ENCODE results near the gene ARHGEF1. TPM values are rescaled to one million over a fixed set of nuclear protein-coding genes. Genes with fewer than 3 reads are reported as not detected.
A peak's percentile ranks its signal among the peaks of the same experiment; 100 is the strongest.

The ARHGEF1 gene
- total RNA-seq, 1 donor from 2014 or later: 69.9 TPM

DNA sequence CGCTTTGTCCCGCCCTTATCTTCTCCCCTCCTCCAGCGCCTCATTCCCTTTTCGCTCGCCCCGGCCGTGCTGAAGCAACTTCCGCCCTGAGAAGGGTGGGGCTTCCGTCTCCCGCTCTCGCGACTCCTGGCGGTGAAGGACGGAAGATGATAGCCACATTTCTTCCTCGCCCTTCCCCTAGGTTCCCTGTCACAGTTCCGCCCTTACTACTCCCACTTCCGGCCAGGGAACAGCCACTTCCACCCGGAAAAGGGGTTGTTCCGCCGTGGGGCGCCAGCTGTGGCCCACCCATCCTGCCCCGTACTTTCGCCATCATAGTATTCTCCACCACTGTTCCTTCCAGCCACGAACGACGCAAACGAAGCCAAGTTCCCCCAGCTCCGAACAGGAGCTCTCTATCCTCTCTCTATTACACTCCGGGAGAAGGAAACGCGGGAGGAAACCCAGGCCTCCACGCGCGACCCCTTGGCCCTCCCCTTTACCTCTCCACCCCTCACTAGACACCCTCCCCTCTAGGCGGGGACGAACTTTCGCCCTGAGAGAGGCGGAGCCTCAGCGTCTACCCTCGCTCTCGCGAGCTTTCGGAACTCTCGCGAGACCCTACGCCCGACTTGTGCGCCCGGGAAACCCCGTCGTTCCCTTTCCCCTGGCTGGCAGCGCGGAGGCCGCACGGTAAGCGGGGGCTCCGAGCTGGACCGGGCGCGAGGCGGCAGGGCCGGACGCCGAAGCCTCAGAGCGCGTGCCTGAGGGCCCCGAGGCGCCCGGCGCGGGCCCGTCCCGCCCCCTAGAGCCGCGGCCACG, 23.2 kb upstream of the ARHGEF1 start, which contains the start of gene RPS19:
TSS of gene RPS19 (plus strand) at position 638 of the 801 bp plus-strand sequence. CDS start 520 bp downstream, outside the sequence.
- peak; percentile 99 for DNase-seq (ENCODE audit: low read depth, low spot score)
- Mint-ChIP-seq H3K9me3 (no peaks in the 10 kb centered on the region), H3K36me3 (ENCODE audit: low read depth) (peaks cover 30% of the 10 kb centered on the region), H3K4me1 (peaks cover 42% of the 10 kb centered on the region), H3K27ac (ENCODE audit: unreplicated experiment) (peak within 1 kb of the TSS; percentile 99), H3K27me3 (ENCODE audit: low read depth) (peaks cover 37% of the 10 kb centered on the region), H3K4me3 (peak within 1 kb of the TSS; percentile 94)
- TF ChIP-seq, protein P1, sequence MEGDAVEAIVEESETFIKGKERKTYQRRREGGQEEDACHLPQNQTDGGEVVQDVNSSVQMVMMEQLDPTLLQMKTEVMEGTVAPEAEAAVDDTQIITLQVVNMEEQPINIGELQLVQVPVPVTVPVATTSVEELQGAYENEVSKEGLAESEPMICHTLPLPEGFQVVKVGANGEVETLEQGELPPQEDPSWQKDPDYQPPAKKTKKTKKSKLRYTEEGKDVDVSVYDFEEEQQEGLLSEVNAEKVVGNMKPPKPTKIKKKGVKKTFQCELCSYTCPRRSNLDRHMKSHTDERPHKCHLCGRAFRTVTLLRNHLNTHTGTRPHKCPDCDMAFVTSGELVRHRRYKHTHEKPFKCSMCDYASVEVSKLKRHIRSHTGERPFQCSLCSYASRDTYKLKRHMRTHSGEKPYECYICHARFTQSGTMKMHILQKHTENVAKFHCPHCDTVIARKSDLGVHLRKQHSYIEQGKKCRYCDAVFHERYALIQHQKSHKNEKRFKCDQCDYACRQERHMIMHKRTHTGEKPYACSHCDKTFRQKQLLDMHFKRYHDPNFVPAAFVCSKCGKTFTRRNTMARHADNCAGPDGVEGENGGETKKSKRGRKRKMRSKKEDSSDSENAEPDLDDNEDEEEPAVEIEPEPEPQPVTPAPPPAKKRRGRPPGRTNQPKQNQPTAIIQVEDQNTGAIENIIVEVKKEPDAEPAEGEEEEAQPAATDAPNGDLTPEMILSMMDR (conservative IDR thresholded peaks at IDR 0.05): peak; percentile 69

- no peaks in the 10 kb centered on the region for H3K9me3 Mint-ChIP-seq
- peaks cover 42% of the 10 kb centered on the region for H3K4me1 Mint-ChIP-seq
- TF ChIP-seq, protein P1 (conservative IDR thresholded peaks at IDR 0.05): no peak
- H3K36me3 Mint-ChIP-seq (ENCODE audit: low read depth): peaks cover 30% of the 10 kb centered on the region
- H3K4me3 Mint-ChIP-seq: peak overlapping the region; percentile 94
- peak overlapping the region; percentile 98 for H3K27ac Mint-ChIP-seq (ENCODE audit: unreplicated experiment)
- no peak for DNase-seq (ENCODE audit: low read depth, low spot score)
- H3K27me3 Mint-ChIP-seq (ENCODE audit: low read depth): peaks cover 29% of the 10 kb centered on the region
These were observed 22.4 kb upstream of the ARHGEF1 start for GRCh38 chr19:41860419-41861115.

DNA sequence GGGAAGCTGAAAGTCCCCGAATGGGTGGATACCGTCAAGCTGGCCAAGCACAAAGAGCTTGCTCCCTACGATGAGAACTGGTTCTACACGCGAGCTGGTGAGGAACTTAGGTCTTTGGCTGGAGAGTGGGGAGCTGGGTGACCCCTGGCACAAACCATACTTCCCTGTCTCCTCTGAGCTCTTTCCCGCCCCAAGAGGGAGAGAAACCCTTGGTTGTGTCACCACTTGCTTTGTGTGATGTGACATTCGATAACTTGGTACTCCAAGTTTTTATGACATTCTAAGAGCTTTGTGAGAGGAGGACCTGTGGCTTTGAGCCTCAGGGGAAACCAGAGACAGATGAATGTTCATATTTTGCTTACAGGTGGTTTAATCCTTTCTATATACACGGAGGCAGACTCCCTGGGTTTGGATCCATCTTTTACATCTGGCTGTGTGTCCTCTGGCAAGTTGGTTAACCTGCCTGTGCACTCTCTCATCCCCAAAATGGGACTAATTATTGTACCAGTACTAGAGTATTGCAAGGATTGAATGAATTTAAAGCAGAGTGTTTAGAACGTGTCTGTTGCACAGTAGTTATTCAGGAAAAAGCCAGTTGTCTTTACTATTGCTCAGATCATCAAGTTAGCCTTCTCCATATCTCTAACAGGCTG, 21.7 kb upstream of the ARHGEF1 start:
- Mint-ChIP-seq H3K27ac (ENCODE audit: unreplicated experiment) (peak overlapping the region; percentile 98), H3K36me3 (ENCODE audit: low read depth) (peaks cover 30% of the 10 kb centered on the region), H3K9me3 (no peaks in the 10 kb centered on the region), H3K27me3 (ENCODE audit: low read depth) (peaks cover 24% of the 10 kb centered on the region), H3K4me3 (peak overlapping the region; percentile 94), H3K4me1 (peaks cover 42% of the 10 kb centered on the region)
- no peak for DNase-seq (ENCODE audit: low read depth, low spot score)
- TF ChIP-seq, protein P1 (conservative IDR thresholded peaks at IDR 0.05): no peak

DNA sequence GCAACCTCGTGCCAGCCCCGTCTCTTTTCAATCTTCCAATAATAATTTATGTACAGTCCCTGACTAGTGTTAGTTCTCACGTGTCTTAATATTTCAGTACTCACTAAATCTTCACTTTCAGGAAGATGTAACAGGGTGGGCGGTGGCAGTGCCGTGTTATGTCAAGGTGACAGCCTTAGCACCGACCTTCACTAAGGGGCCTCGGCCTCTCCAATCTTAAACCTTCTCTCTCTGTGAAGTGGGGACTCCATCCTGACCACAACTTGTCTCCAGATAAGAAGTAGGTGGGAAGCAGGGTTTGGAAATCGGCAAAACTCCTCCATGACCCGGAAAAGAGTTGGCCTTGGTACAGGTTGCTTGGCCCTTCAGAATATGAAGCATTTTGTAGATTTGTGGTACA, 21.1 kb upstream of the ARHGEF1 start:
- Mint-ChIP-seq H3K4me1 (peaks cover 42% of the 10 kb centered on the region), H3K36me3 (ENCODE audit: low read depth) (peaks cover 30% of the 10 kb centered on the region), H3K27ac (ENCODE audit: unreplicated experiment) (peak overlapping the region; percentile 98), H3K4me3 (peak overlapping the region; percentile 94), H3K9me3 (no peaks in the 10 kb centered on the region), H3K27me3 (ENCODE audit: low read depth) (peaks cover 20% of the 10 kb centered on the region)
- no peak for DNase-seq (ENCODE audit: low read depth, low spot score)
- TF ChIP-seq, protein P1 (conservative IDR thresholded peaks at IDR 0.05): no peak

DNA sequence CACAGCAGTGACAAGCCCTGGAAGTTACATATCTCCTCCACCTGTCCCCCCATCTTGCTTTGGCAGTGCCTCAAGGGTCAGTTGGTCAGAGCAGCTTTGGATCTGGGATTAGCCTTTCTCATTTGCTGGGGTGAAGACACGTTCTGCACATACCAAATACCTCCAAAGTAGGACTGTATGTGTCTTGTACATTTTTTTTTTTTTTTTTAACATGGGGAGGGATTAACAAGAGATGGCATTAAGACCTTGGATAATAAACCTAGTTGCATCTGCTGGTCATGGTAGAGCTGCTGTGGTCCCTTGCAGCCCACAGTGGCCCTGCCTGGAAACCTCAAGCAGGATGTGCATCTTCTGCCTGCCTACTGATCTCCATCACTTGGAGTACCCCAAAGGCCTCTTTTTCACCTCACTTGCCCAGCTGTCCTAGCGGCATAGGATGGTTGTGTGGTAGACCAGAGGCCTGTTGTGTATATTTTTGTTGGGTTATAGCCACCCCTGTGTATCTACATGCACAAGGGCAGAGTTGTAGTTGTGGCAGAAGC, 20.5 kb upstream of the ARHGEF1 start:
- Mint-ChIP-seq H3K27me3 (ENCODE audit: low read depth) (peaks cover 14% of the 10 kb centered on the region), H3K4me3 (peak overlapping the region; percentile 94), H3K4me1 (peaks cover 42% of the 10 kb centered on the region), H3K36me3 (ENCODE audit: low read depth) (peaks cover 30% of the 10 kb centered on the region), H3K9me3 (no peaks in the 10 kb centered on the region), H3K27ac (ENCODE audit: unreplicated experiment) (no peak overlapping the region)
- DNase-seq (ENCODE audit: low read depth, low spot score): no peak
- TF ChIP-seq, protein P1 (conservative IDR thresholded peaks at IDR 0.05): no peak
